Gastrocnemius medialis (tissue), 4 donors: ENCODE results near the gene B3GALT5. TPM values are rescaled to one million over a fixed set of nuclear protein-coding genes. Genes with fewer than 3 reads are reported as not detected.

ENCODE experiments used
- ATAC-seq, 2 donors: fragments of 150-250 bp; one replicate each; pipeline ENCODE4 v1.9.1; 2016
- DNase-seq, 2 donors: peaks; one replicate each; pipeline ENCODE4 v3.0.0-alpha.2; 2019
- H3K27ac ChIP-seq, 4 donors: fragments of 200-600 bp; sonication (generic); 1 replicate in 1 of 4; 2 replicates in 3 of 4; pipeline ENCODE4 v1.5.1; 2016 to 2018; ENCODE audit warnings: mild to moderate bottlenecking in 2 of 4, moderate library complexity in 1 of 4
- H3K27me3 ChIP-seq, 3 donors: fragments of 200-600 bp; sonication (generic) in 2 of 3; 1 replicate in 1 of 3; 2 replicates in 2 of 3; pipeline versions ENCODE4 v1.5.1 to v1.6.0; 2016 to 2019; ENCODE audit warnings: mild to moderate bottlenecking in 1 of 3, moderate library complexity in 1 of 3
- H3K36me3 ChIP-seq, 2 donors: fragments of 200-600 bp; sonication (generic) in 1 of 2; one replicate each; pipeline ENCODE4 v1.5.1; 2017 to 2018
- H3K4me1 ChIP-seq, 2 donors: fragments of 200-600 bp; sonication (generic) in 1 of 2; one replicate each; pipeline ENCODE4 v1.5.1; 2016 to 2017; ENCODE audit warnings: mild to moderate bottlenecking in 2 of 2
- H3K4me3 ChIP-seq, 4 donors: fragments of 200-600 bp; sonication (generic) in 3 of 4; 1 replicate in 1 of 4; 2 replicates in 3 of 4; pipeline ENCODE4 v1.5.1; 2016 to 2019; ENCODE audit warnings: mild to moderate bottlenecking in 2 of 4
- H3K9me3 ChIP-seq, 3 donors: fragments of 200-600 bp; sonication (generic) in 2 of 3; 1 replicate in 1 of 3; 2 replicates in 2 of 3; pipeline ENCODE4 v1.5.1; 2016 to 2019
- POLR2A ChIP-seq, 2 donors: fragments of 450-650 bp; IDR thresholded peaks; one replicate each; pipeline ENCODE4 v1.6.1; 2017; ENCODE audit warnings: antibody characterized with exemption in 2 of 2, mild to moderate bottlenecking in 2 of 2, moderate library complexity in 2 of 2
- in situ Hi-C, 4 donors: fragments of 200-750 bp; cut with MboI; loops; one replicate each; pipeline versions ENCODE4 v1.15.0 to v1.8.0; 2017; ENCODE audit warnings: low sequenced_read_pairs in 4 of 4
- intact Hi-C: fragments of 100-400 bp; cut with DNase I; formaldehyde crosslinking; loops from one replicate; pipeline ENCODE4 v1.15.1; 2023; ENCODE audit warnings: low total_unique reads
- total RNA-seq, 4 donors: library from RNA; depleted of rRNA; stranded (reverse); fragments of >200 nt; gene quantifications; one replicate each; pipeline versions ENCODE4 v1.1.0 to v1.2.3, GENCODE V29; 2016
- TF ChIP-seq, protein P1 (sequence below), 5 experiments: fragments of 450-650 bp in 3 of 5; fragments of 200-600 bp in 2 of 5; sonication (generic) in 2 of 5; IDR thresholded peaks in 4 of 5; conservative IDR thresholded peaks in 1 of 5; 1 replicate in 4 of 5; 2 replicates in 1 of 5; pipeline ENCODE4 v1.5.1; 2016 to 2019; ENCODE audit warnings: antibody characterized with exemption in 5 of 5, mild to moderate bottlenecking in 3 of 5, moderate library complexity in 3 of 5

The B3GALT5 gene
- total RNA-seq, 4 donors from 2014 or later: 0.02 to 1.3 TPM; not detected in 2

DNA sequence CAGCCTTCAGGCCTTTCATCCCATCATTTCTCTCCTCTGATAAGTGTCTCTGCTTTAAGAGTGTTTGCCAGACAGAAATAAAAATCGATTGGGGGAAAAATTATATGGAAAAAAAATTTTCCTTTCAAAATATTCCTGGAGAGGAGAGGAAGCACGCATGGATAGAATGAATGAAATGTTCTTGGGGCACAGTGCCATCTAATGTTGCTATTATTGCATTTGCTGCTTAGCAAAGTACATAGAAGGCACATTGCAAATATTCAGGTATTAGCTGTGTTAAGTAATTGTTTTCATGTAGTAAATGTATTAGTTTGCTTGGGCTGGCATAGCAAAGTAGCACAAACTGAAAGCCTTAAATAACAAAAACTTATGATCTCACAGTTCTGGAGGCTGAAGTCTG is 18.1 kb downstream of the B3GALT5 start:
- no peaks in the 10 kb centered on the region for H3K27me3 ChIP-seq
- DNase-seq (no peak), ATAC-seq (no peak)
- in situ Hi-C loops: loop anchor here in 1 of 4 donors (25.0 kb wide), 1 partner anchor 94 kb away; no protein-coding TSS in a partner anchor
- H3K27ac ChIP-seq: no peak overlapping the region
- intact Hi-C loops: no loop called here
- H3K36me3 ChIP-seq: no peaks in the 10 kb centered on the region
- H3K4me3 ChIP-seq: no peak overlapping the region
- TF ChIP-seq, protein P1, sequence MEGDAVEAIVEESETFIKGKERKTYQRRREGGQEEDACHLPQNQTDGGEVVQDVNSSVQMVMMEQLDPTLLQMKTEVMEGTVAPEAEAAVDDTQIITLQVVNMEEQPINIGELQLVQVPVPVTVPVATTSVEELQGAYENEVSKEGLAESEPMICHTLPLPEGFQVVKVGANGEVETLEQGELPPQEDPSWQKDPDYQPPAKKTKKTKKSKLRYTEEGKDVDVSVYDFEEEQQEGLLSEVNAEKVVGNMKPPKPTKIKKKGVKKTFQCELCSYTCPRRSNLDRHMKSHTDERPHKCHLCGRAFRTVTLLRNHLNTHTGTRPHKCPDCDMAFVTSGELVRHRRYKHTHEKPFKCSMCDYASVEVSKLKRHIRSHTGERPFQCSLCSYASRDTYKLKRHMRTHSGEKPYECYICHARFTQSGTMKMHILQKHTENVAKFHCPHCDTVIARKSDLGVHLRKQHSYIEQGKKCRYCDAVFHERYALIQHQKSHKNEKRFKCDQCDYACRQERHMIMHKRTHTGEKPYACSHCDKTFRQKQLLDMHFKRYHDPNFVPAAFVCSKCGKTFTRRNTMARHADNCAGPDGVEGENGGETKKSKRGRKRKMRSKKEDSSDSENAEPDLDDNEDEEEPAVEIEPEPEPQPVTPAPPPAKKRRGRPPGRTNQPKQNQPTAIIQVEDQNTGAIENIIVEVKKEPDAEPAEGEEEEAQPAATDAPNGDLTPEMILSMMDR (IDR thresholded peaks at IDR 0.05 in 4 of 5, conservative IDR thresholded peaks at IDR 0.05 in 1 of 5): no peak
- TF ChIP-seq POLR2A (IDR thresholded peaks at IDR 0.05): no peak
- H3K4me1 ChIP-seq: no peaks in the 10 kb centered on the region
- H3K9me3 ChIP-seq: no peaks in the 10 kb centered on the region

- TF ChIP-seq, protein P1 (IDR thresholded peaks at IDR 0.05 in 4 of 5, conservative IDR thresholded peaks at IDR 0.05 in 1 of 5): no peak
- TF ChIP-seq POLR2A (IDR thresholded peaks at IDR 0.05): no peak
Measured at GRCh38 chr21:39631842-39632562, 19.3 kb downstream of the B3GALT5 start.

DNA sequence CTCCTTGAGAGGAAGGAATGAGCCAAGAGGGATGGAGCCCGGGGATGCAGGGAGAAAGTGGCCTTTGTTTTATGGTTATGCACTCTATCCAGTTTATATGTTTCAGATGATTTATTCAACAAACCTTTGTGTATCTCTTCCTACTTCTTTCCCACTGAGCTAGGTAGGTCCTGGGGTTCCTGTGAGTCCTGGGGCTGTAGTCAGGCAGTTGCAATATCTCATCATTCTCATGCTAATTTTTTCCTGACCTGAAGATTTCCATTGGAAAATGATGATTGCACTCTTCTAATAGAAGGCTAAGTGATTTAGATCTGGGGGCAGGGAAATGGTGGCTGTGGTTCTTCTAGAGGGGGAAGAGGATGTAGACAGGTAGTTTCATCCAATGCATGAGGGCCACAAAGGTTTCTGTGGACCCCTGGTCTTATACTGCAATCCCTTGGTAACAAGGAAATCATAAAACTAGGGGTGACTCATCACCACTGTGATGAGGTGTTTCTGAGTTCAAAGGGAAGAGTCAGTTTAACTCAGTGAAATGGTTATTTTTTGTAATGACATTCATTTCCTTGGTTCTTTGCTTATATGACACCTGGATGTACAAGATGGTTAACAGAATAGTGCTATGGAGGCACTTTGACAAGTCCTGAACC is 20.2 kb downstream of the B3GALT5 start:
- Histone ChIP-seq H3K27ac (no peak overlapping the region), H3K4me3 (no peak overlapping the region), H3K27me3 (no peaks in the 10 kb centered on the region), H3K36me3 (no peaks in the 10 kb centered on the region), H3K4me1 (no peaks in the 10 kb centered on the region), H3K9me3 (no peaks in the 10 kb centered on the region)
- in situ Hi-C loops: loop anchor here in 1 of 4 donors (25.0 kb wide), 1 partner anchor 96 kb away; no protein-coding TSS in a partner anchor
- no peak for TF ChIP-seq POLR2A (IDR thresholded peaks at IDR 0.05)
- TF ChIP-seq, protein P1 (IDR thresholded peaks at IDR 0.05 in 4 of 5, conservative IDR thresholded peaks at IDR 0.05 in 1 of 5): no peak
- DNase-seq: no peak
- no peak for ATAC-seq
- intact Hi-C loops: no loop called here

More at GRCh38 chr21:39631842-39632562, 19.3 kb downstream of the B3GALT5 start:
- H3K27me3 ChIP-seq: no peaks in the 10 kb centered on the region
- intact Hi-C loops: no loop called here
- in situ Hi-C loops: loop anchor here in 1 of 4 donors (25.0 kb wide), 1 partner anchor 95 kb away; no protein-coding TSS in a partner anchor
- no peaks in the 10 kb centered on the region for H3K4me1 ChIP-seq
- no peak for ATAC-seq
- no peaks in the 10 kb centered on the region for H3K36me3 ChIP-seq
- H3K27ac ChIP-seq: no peak overlapping the region
- no peak for DNase-seq
- H3K4me3 ChIP-seq: no peak overlapping the region
- no peaks in the 10 kb centered on the region for H3K9me3 ChIP-seq

DNA sequence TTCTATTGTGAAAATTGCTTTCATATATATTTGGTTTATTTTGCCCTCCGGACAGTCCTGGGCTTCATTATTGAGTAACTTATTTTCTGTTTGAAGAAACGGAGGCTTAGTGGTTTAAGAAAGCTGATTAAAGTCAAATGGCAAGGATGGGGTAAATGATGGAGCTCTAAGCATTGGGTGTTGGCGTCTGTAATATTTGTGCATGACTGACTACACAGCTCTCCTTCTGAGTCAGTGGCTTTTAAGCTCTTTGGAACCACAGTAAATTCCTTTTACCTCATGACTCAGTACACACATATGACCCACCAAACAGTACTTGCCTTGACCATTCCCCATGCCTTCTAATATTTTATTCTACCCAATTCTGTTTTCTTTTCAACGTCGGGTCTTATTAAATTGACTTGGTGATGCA is 21.0 kb downstream of the B3GALT5 start:
- H3K9me3 ChIP-seq: no peaks in the 10 kb centered on the region
- DNase-seq (no peak), ATAC-seq (no peak)
- in situ Hi-C loops: loop anchor here in 1 of 4 donors (25.0 kb wide), 1 partner anchor 96 kb away; no protein-coding TSS in a partner anchor
- intact Hi-C loops: no loop called here
- H3K36me3 ChIP-seq: no peaks in the 10 kb centered on the region
- H3K27me3 ChIP-seq: peaks cover 0 to 3% (median 0%) of the 10 kb centered on the region in 3 donors
- TF ChIP-seq POLR2A (IDR thresholded peaks at IDR 0.05): no peak
- TF ChIP-seq, protein P1 (IDR thresholded peaks at IDR 0.05 in 4 of 5, conservative IDR thresholded peaks at IDR 0.05 in 1 of 5): no peak
- H3K4me3 ChIP-seq: no peak overlapping the region
- H3K4me1 ChIP-seq: no peaks in the 10 kb centered on the region
- H3K27ac ChIP-seq: no peak overlapping the region
